ENCODE results near the gene ACADS. TPM values are rescaled to one million over a fixed set of nuclear protein-coding genes. Genes with fewer than 3 reads are reported as not detected.

ACADS gene
- polyA plus RNA-seq, 2 donors = 13.7 to 14.9 TPM

DNA sequence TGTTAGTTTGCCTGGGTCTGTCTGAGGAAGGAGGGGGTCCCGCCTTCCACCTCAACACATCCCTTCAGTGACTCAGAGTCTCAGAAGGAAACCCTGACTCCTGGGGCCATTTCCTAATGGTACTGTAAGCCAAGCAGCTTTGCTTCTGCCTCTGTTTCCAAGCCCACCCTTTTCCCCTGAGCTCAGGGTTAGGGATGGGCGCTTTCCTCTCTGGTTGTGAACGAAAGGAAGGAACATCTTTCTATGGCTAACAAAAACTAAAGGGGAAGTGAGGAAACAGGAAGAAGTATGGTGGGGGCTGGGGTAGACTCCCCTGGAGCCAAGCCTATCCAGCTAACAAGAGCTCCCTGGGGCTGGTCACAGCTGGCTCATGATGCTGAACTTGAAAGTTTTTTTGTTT is 27.0 kb upstream of the ACADS start:
- H3K4me3 ChIP-seq (ENCODE audit: low read depth in 1 of 2, low read length in 2 of 2) = no peak overlapping the region
- no peaks in the 10 kb centered on the region for H3K9me3 ChIP-seq (ENCODE audit: control insufficient read depth in 2 of 2, insufficient read depth in 1 of 2, low read depth in 1 of 2, low read length in 1 of 2)
- H3K27ac ChIP-seq (ENCODE audit: low read depth in 2 of 2, low read length in 1 of 2) = no peak overlapping the region
- no peaks in the 10 kb centered on the region for H3K27me3 ChIP-seq (ENCODE audit: control insufficient read depth in 1 of 2, insufficient read depth in 2 of 2, low read length in 2 of 2)
- WGBS, 2 donors = 81 to 86% methylated on average over 3 of the region's 3 CpGs
- H3K4me1 ChIP-seq (ENCODE audit: control insufficient read depth in 2 of 2, insufficient read depth in 2 of 2, low read length in 1 of 2) = no peaks in the 10 kb centered on the region
- peaks cover 13 to 34% of the 10 kb centered on the region in 2 donors for H3K36me3 ChIP-seq (ENCODE audit: control insufficient read depth in 2 of 2, insufficient read depth in 2 of 2, low read length in 1 of 2)

DNA sequence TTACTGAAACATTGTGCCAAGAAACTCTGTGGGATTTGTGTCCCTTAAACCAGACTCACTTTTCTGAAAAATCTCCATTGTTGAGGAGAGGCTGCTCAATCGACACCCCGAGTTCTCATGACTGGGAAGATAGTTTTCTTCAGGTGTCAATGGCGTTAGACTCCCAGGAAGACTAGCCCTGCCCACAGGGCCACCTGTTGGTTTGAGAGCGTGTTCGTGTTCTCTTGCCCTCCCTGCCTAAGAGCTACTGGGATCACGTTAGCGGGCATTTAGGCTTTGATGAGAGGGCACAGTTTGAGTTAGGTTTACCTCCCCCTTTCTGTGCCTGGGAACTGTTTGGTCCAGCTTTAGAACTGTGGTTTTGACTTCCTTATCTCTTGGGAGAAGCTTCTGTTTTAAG is 26.1 kb upstream of the ACADS start:
- Histone ChIP-seq H3K9me3 (ENCODE audit: control insufficient read depth in 2 of 2, insufficient read depth in 1 of 2, low read depth in 1 of 2, low read length in 1 of 2) (no peaks in the 10 kb centered on the region), H3K4me1 (ENCODE audit: control insufficient read depth in 2 of 2, insufficient read depth in 2 of 2, low read length in 1 of 2) (no peaks in the 10 kb centered on the region), H3K4me3 (ENCODE audit: low read depth in 1 of 2, low read length in 2 of 2) (no peak overlapping the region), H3K36me3 (ENCODE audit: control insufficient read depth in 2 of 2, insufficient read depth in 2 of 2, low read length in 1 of 2) (peaks cover 8 to 28% of the 10 kb centered on the region in 2 donors), H3K27ac (ENCODE audit: low read depth in 2 of 2, low read length in 1 of 2) (no peak overlapping the region), H3K27me3 (ENCODE audit: control insufficient read depth in 1 of 2, insufficient read depth in 2 of 2, low read length in 2 of 2) (no peaks in the 10 kb centered on the region)
- 88 to 93% methylated on average over 7 of the region's 7 CpGs for WGBS, 2 donors

DNA sequence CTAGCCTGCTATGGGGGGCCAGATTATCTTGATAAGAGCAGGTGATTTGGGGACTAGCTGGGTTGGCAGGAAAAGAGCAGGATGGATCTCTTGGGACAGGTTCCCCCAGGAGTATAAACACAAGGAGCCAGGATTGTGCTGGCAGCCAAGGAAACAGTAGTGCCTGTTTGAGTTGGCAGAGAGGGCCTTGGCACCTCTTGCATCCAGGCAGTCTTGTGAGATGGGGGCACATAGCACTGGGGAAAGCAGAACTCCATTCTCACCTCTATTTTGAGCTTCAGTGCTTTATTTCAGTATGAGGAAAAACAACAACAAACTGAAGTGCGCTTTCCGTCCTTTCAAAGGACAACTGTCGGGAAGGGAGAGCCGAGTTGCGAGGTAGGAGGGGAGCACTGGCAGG is 24.7 kb upstream of the ACADS start:
- no peak overlapping the region for H3K27ac ChIP-seq (ENCODE audit: low read depth in 2 of 2, low read length in 1 of 2)
- H3K36me3 ChIP-seq (ENCODE audit: control insufficient read depth in 2 of 2, insufficient read depth in 2 of 2, low read length in 1 of 2) = peaks cover 3 to 20% of the 10 kb centered on the region in 2 donors
- H3K9me3 ChIP-seq (ENCODE audit: control insufficient read depth in 2 of 2, insufficient read depth in 1 of 2, low read depth in 1 of 2, low read length in 1 of 2) = no peaks in the 10 kb centered on the region
- no peaks in the 10 kb centered on the region for H3K27me3 ChIP-seq (ENCODE audit: control insufficient read depth in 1 of 2, insufficient read depth in 2 of 2, low read length in 2 of 2)
- no peaks in the 10 kb centered on the region for H3K4me1 ChIP-seq (ENCODE audit: control insufficient read depth in 2 of 2, insufficient read depth in 2 of 2, low read length in 1 of 2)
- WGBS, 2 donors = 92 to 99% methylated on average over 5 of the region's 5 CpGs
- no peak overlapping the region for H3K4me3 ChIP-seq (ENCODE audit: low read depth in 1 of 2, low read length in 2 of 2)

DNA sequence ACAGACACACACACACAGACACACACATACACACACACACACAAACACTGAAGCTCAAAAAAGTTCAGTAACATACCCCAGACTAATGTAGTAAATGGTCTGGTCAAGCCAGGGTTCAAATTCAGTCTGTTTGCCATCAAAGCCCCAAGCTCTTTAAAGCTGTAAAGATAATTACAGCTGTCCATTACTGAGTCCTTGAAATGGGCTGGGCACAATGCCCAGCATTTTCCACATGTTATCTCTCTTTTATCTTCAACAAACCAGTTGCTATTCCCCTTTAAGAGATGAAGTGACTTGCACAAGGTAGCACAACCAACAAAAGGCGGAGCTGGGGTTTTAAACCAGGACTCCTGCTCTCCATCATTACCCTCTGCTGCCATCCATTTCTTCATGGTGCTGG is 23.0 kb upstream of the ACADS start:
- H3K36me3 ChIP-seq (ENCODE audit: control insufficient read depth in 2 of 2, insufficient read depth in 2 of 2, low read length in 1 of 2) = peaks cover 3 to 16% of the 10 kb centered on the region in 2 donors
- no peak overlapping the region for H3K4me3 ChIP-seq (ENCODE audit: low read depth in 1 of 2, low read length in 2 of 2)
- no peaks in the 10 kb centered on the region for H3K27me3 ChIP-seq (ENCODE audit: control insufficient read depth in 1 of 2, insufficient read depth in 2 of 2, low read length in 2 of 2)
- H3K4me1 ChIP-seq (ENCODE audit: control insufficient read depth in 2 of 2, insufficient read depth in 2 of 2, low read length in 1 of 2) = no peaks in the 10 kb centered on the region
- no peaks in the 10 kb centered on the region for H3K9me3 ChIP-seq (ENCODE audit: control insufficient read depth in 2 of 2, insufficient read depth in 1 of 2, low read depth in 1 of 2, low read length in 1 of 2)
- no peak overlapping the region for H3K27ac ChIP-seq (ENCODE audit: low read depth in 2 of 2, low read length in 1 of 2)
- 87 to 93% methylated on average over 1 of the region's 1 CpG for WGBS, 2 donors

DNA sequence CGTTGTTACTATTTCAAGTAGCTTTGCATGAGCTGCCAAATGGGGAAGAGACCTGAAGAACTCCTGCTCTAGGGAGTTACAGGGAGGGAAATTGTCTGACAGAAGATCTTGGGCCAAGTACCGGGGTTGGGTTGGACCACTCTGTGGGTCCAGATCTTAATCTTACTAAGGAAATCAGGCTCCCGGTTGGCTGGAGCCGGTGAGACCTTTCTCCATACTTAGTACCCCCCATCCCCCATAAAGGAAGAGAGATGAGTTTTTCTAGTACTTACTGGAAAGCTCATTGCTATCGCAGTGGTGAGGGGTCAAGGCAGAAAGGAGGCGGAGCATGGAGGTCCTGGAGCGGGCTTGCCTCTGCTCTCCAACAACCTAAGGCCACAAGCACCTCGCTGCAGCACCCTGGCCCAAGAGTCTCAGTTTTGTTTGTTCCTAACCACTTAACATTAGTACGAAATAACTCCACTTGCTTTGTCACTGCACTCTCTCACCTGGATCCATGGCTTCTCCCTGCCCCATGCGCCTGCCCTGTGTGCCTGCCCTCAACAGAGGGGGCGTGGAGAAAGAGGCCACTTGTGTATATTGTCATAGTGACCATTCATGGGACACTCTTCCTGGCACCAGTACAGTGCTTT is 22.2 kb upstream of the ACADS start:
- Histone ChIP-seq H3K27ac (ENCODE audit: low read depth in 2 of 2, low read length in 1 of 2) (no peak overlapping the region), H3K36me3 (ENCODE audit: control insufficient read depth in 2 of 2, insufficient read depth in 2 of 2, low read length in 1 of 2) (peaks cover 3 to 13% of the 10 kb centered on the region in 2 donors), H3K4me1 (ENCODE audit: control insufficient read depth in 2 of 2, insufficient read depth in 2 of 2, low read length in 1 of 2) (no peaks in the 10 kb centered on the region), H3K27me3 (ENCODE audit: control insufficient read depth in 1 of 2, insufficient read depth in 2 of 2, low read length in 2 of 2) (no peaks in the 10 kb centered on the region), H3K4me3 (ENCODE audit: low read depth in 1 of 2, low read length in 2 of 2) (no peak overlapping the region), H3K9me3 (ENCODE audit: control insufficient read depth in 2 of 2, insufficient read depth in 1 of 2, low read depth in 1 of 2, low read length in 1 of 2) (no peaks in the 10 kb centered on the region)
- WGBS, 2 donors = 83 to 89% methylated on average over 11 of the region's 11 CpGs

DNA sequence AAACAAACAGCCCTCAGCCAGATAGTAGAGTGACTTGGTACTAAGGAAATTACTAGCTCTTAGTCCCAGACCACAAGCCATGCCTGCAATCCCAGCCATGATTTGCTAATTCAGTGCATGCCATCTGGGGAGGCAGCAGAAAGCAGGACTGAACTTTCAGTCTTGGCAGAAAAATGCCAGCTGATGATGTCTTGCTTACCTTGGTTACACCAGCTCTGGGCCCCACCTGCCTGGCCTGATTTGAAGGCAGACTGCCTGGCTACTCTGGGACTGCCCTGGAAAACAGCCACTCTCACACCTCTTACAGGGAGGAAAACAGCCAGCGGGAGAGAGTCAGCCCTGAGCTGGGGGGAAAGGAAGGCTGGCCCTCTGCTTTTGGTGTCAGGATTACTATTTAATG is 20.0 kb upstream of the ACADS start:
- Histone ChIP-seq H3K27me3 (ENCODE audit: control insufficient read depth in 1 of 2, insufficient read depth in 2 of 2, low read length in 2 of 2) (no peaks in the 10 kb centered on the region), H3K27ac (ENCODE audit: low read depth in 2 of 2, low read length in 1 of 2) (no peak overlapping the region), H3K9me3 (ENCODE audit: control insufficient read depth in 2 of 2, insufficient read depth in 1 of 2, low read depth in 1 of 2, low read length in 1 of 2) (no peaks in the 10 kb centered on the region), H3K4me1 (ENCODE audit: control insufficient read depth in 2 of 2, insufficient read depth in 2 of 2, low read length in 1 of 2) (peaks cover 0 to 2% of the 10 kb centered on the region in 2 donors), H3K4me3 (ENCODE audit: low read depth in 1 of 2, low read length in 2 of 2) (no peak overlapping the region), H3K36me3 (ENCODE audit: control insufficient read depth in 2 of 2, insufficient read depth in 2 of 2, low read length in 1 of 2) (peaks cover 3% of the 10 kb centered on the region in 2 donors)
- 79 to 88% methylated on average over 1 of the region's 1 CpG for WGBS, 2 donors

DNA sequence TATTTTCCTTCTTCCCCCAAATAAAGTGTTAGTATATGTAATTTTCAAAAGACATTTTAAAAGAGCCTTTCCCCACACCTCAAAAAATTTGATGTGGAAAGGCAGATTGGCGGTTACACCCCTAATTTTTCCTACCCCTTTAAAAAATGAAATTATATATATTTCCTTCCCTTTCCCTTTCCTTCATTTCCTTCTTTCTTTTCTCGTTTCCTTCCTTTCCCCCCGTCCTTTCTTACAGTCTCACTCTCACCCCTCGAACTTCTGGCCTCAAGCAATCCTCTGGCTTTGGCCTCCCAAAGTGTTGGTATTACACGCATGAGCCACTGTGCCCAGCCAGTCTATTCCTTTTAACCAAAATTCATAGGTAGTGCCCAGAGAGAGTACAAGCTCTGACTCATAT is 19.6 kb upstream of the ACADS start:
- H3K4me3 ChIP-seq (ENCODE audit: low read depth in 1 of 2, low read length in 2 of 2) = no peak overlapping the region
- H3K9me3 ChIP-seq (ENCODE audit: control insufficient read depth in 2 of 2, insufficient read depth in 1 of 2, low read depth in 1 of 2, low read length in 1 of 2) = no peaks in the 10 kb centered on the region
- peaks cover under 1 to 3% of the 10 kb centered on the region in 2 donors for H3K36me3 ChIP-seq (ENCODE audit: control insufficient read depth in 2 of 2, insufficient read depth in 2 of 2, low read length in 1 of 2)
- no peak overlapping the region for H3K27ac ChIP-seq (ENCODE audit: low read depth in 2 of 2, low read length in 1 of 2)
- H3K27me3 ChIP-seq (ENCODE audit: control insufficient read depth in 1 of 2, insufficient read depth in 2 of 2, low read length in 2 of 2) = no peaks in the 10 kb centered on the region
- 82 to 88% methylated on average over 5 of the region's 5 CpGs for WGBS, 2 donors
- peaks cover 0 to 2% of the 10 kb centered on the region in 2 donors for H3K4me1 ChIP-seq (ENCODE audit: control insufficient read depth in 2 of 2, insufficient read depth in 2 of 2, low read length in 1 of 2)

DNA sequence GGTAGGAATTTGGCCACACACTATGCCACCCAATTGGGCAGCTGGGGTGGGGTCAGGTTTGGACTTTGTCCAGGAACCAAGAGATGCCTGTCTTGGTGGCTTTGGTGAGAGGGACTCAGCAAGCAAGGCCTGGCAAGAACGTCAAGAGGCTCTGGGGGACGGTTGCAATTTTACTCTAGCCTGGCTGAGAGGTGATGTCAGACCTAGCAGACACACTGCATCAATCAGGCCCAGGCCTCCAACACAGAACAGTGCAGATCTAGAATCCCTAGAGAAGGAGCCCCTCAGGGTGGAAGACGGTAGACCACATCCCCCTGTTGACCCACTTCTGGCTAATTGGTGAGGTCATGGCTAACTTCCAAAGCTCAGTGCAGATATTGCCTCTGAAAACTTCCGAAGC is 17.0 kb upstream of the ACADS start:
- Histone ChIP-seq H3K36me3 (ENCODE audit: control insufficient read depth in 2 of 2, insufficient read depth in 2 of 2, low read length in 1 of 2) (peaks cover 0 to 4% of the 10 kb centered on the region in 2 donors), H3K27me3 (ENCODE audit: control insufficient read depth in 1 of 2, insufficient read depth in 2 of 2, low read length in 2 of 2) (no peaks in the 10 kb centered on the region), H3K9me3 (ENCODE audit: control insufficient read depth in 2 of 2, insufficient read depth in 1 of 2, low read depth in 1 of 2, low read length in 1 of 2) (no peaks in the 10 kb centered on the region), H3K4me1 (ENCODE audit: control insufficient read depth in 2 of 2, insufficient read depth in 2 of 2, low read length in 1 of 2) (peaks cover 0 to 7% of the 10 kb centered on the region in 2 donors), H3K27ac (ENCODE audit: low read depth in 2 of 2, low read length in 1 of 2) (no peak overlapping the region), H3K4me3 (ENCODE audit: low read depth in 1 of 2, low read length in 2 of 2) (no peak overlapping the region)
- WGBS, 2 donors = 63 to 73% methylated on average over 4 of the region's 4 CpGs

DNA sequence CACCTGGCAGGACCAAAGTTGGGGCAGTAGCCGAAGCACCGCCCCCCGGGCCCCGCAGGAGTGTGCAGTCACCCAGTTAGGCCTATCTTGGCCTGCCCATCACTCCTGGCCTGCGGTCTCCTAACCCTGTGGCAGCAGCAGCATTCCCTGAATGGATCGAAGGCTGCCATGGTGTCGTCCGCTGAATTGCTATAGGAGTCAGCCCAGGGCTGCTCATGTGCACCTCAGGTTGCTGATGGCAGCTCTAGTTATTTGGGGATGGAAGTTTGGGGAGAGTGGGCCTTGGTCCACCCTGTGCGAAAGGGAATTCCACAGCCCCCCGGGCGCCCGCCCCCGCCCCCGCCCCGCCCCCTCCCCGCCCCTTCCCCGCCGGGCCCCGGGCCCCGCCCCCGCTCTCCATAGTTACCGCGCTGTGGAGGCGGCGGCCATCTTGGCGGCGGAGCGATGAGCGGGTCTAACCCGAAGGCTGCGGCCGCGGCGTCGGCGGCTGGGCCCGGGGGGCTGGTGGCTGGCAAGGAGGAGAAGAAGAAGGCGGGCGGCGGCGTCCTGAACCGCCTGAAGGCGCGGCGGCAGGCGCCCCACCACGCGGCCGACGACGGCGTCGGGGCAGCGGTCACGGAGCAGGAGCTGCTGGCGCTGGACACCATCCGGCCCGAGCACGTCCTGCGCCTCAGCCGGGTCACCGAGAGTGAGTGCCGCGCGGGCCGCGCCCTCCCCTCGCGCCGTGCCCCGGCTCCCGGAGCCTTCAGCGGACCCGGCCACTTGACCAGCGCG is 15.4 kb upstream of the ACADS start, which contains the start of gene UNC119B:
TSS of gene UNC119B (plus strand) at position 428 of the 774 bp plus-strand sequence. CDS start at position 445, 17 bp downstream.
- Histone ChIP-seq H3K4me1 (ENCODE audit: control insufficient read depth in 2 of 2, insufficient read depth in 2 of 2, low read length in 1 of 2) (peaks cover 0 to 7% of the 10 kb centered on the region in 2 donors), H3K4me3 (ENCODE audit: low read depth in 1 of 2, low read length in 2 of 2) (peak within 1 kb of the TSS; percentile 71 to 96), H3K36me3 (ENCODE audit: control insufficient read depth in 2 of 2, insufficient read depth in 2 of 2, low read length in 1 of 2) (peaks cover 0 to 5% of the 10 kb centered on the region in 2 donors), H3K27me3 (ENCODE audit: control insufficient read depth in 1 of 2, insufficient read depth in 2 of 2, low read length in 2 of 2) (no peaks in the 10 kb centered on the region), H3K27ac (ENCODE audit: low read depth in 2 of 2, low read length in 1 of 2) (peak within 1 kb of the TSS; percentile 78 to 82), H3K9me3 (ENCODE audit: control insufficient read depth in 2 of 2, insufficient read depth in 1 of 2, low read depth in 1 of 2, low read length in 1 of 2) (no peaks in the 10 kb centered on the region)
- WGBS, 2 donors = 0 to 1% methylated on average over 69 to 76 of the region's 76 CpGs

All from esophagus (tissue), 2 donors.